ENCODE data around the gene MYO18A. TPM values are rescaled to one million over a fixed set of nuclear protein-coding genes. Genes with fewer than 3 reads are reported as not detected.

The MYO18A gene
- polyA plus RNA-seq, 1 donor, result 46.2 TPM

Other genes with a start within 250 kb of the MYO18A start
- 27.7 TPM for gene PHF12, start 228.9 kb downstream of the MYO18A start, polyA plus RNA-seq
- gene SEZ6, start 174.4 kb downstream of the MYO18A start, polyA plus RNA-seq, result 4.6 TPM
- 51.5 TPM for gene PIPOX, start 137.3 kb downstream of the MYO18A start, polyA plus RNA-seq
- gene CRYBA1, start 66.5 kb upstream of the MYO18A start, polyA plus RNA-seq, result not detected
- 37.1 TPM for gene NUFIP2, start 113.8 kb upstream of the MYO18A start, polyA plus RNA-seq
- gene TAOK1, start 210.0 kb upstream of the MYO18A start, polyA plus RNA-seq, result 22.2 TPM

Measured in large intestine (tissue), 1 donor.